ENCODE measurements around the gene RBM5.

RBM5 gene

DNA sequence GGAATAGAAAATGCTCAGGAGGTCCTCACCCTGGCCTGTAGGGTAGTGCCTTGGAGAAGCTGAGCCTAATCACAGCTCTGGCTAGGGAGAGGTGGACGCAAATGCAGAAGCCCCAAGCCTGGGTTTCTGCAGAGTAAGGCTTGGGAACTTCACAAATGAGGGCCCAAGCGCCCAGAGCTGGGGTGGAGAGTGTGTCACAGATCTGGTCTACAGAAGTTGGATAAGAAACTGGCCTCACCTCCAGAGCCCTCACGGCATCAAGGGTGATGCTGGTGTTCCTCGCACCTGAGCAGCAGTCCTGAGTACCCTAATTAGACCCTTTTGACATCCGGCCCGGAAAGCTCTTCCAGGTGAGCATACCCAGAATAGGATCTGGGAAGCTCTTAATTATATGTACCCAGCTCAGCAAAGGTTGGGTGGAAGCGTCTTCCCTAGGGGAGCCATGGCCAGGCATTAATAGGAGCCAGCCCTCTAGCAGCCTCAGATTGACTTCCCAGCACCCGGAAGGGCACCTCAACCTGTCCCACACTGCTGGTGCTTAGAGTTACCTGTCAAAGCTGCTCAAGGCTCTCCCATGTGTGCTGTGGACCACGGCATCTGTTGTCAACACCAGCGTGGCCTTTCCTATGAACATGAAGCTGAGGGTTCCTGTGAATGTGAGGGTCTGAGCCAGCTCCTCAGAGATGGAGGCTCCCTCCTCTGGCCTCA, 31.8 kb downstream of the RBM5 start:
- Histone ChIP-seq H3K27ac (ENCODE audit: low read depth in 2 of 2, low read length in 2 of 2) (no peak overlapping the region), H3K9ac (ENCODE audit: low read depth in 1 of 2, low read length in 2 of 2) (no peak overlapping the region), H3K4me1 (ENCODE audit: control insufficient read depth in 2 of 2, insufficient read depth in 2 of 2, low read length in 2 of 2) (peaks cover 9 to 18% of the 10 kb centered on the region in 2 donors), H3K9me3 (ENCODE audit: control insufficient read depth in 2 of 2, low read length in 2 of 2) (no peaks in the 10 kb centered on the region), H3K4me3 (ENCODE audit: low read length in 2 of 2) (no peak overlapping the region), H3K36me3 (ENCODE audit: control insufficient read depth in 2 of 2, insufficient read depth in 2 of 2, low read length in 2 of 2) (peaks cover 39 to 46% of the 10 kb centered on the region in 2 donors), H3K27me3 (ENCODE audit: control insufficient read depth in 2 of 2, insufficient read depth in 2 of 2, low read length in 2 of 2) (no peaks in the 10 kb centered on the region)

DNA sequence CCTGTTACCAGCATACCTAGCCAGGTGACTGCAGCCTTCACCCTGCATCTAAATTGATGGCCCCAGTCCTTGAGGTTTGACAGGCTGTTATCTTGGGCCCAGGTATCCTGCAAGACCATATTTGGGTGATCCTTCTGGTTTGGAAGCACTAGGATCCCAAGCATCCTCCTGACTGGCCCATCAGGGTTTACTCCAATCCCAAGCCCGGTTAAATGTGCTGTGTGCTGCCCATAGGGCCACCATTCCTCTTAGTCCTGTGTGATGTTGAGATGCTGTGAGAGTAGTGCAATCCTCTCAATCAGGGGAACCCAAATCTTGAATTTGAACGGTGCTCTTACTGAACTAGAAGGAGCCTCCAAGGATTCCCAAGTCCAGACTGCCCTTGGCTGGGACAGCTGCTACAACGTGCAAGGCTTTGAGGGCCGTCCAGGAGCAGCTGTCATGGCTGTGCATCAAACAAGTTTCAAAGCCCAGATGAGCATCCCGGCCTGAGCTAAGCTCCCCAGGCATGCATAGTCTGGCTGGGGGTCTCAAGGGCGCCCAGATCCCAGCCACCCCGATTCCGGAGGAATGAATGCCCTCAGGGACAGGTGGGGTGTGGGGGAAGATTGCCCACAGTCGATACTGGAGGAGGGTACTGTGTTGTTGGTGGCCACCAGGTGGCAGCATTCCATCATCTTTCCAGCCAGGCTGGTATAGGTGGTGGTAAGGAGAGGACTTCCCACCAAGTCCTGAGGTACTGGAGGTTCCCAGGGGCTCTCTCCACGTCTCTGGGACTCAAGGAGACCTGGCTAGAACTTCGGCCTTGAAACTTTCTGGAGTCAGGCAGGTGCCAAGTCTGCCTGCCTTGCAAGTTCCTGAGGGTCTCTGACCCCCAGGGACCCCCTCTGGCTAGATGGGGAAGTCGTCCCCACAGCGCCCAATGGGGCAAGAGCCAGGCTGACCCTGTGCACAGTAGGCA, 32.6 kb downstream of the RBM5 start:
- H3K36me3 ChIP-seq (ENCODE audit: control insufficient read depth in 2 of 2, insufficient read depth in 2 of 2, low read length in 2 of 2), result peaks cover 31 to 38% of the 10 kb centered on the region in 2 donors

DNA sequence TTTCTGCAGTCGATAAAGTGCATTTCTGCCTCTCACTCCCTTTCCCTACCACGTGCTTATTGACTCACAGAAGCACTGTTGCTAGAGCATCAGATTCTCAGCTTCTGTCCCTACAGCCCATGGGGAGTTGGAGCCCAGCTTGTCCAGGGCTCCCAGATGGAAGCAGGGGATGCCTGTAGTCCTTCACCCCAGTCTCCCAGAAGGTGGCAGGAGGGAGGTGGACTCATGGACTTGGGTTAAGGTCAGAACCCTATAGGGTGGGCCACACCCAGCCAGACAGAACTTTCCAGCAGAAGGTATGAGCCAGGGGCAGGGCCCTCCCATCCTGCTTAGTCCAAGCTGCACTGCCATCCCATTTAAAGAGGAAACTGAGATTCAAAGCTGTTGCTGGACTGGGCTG, 33.4 kb downstream of the RBM5 start:
- Histone ChIP-seq H3K27me3 (ENCODE audit: control insufficient read depth in 2 of 2, insufficient read depth in 2 of 2, low read length in 2 of 2) (no peaks in the 10 kb centered on the region), H3K36me3 (ENCODE audit: control insufficient read depth in 2 of 2, insufficient read depth in 2 of 2, low read length in 2 of 2) (peaks cover 24 to 31% of the 10 kb centered on the region in 2 donors), H3K4me3 (ENCODE audit: low read length in 2 of 2) (no peak overlapping the region), H3K9me3 (ENCODE audit: control insufficient read depth in 2 of 2, low read length in 2 of 2) (no peaks in the 10 kb centered on the region), H3K27ac (ENCODE audit: low read depth in 2 of 2, low read length in 2 of 2) (no peak overlapping the region), H3K9ac (ENCODE audit: low read depth in 1 of 2, low read length in 2 of 2) (no peak overlapping the region), H3K4me1 (ENCODE audit: control insufficient read depth in 2 of 2, insufficient read depth in 2 of 2, low read length in 2 of 2) (peaks cover 13 to 18% of the 10 kb centered on the region in 2 donors)

More for the DNA sequence above, 32.6 kb downstream of the RBM5 start:
- Histone ChIP-seq H3K4me3 (ENCODE audit: low read length in 2 of 2) (no peak overlapping the region), H3K4me1 (ENCODE audit: control insufficient read depth in 2 of 2, insufficient read depth in 2 of 2, low read length in 2 of 2) (peaks cover 13 to 18% of the 10 kb centered on the region in 2 donors), H3K9ac (ENCODE audit: low read depth in 1 of 2, low read length in 2 of 2) (no peak overlapping the region), H3K27me3 (ENCODE audit: control insufficient read depth in 2 of 2, insufficient read depth in 2 of 2, low read length in 2 of 2) (no peaks in the 10 kb centered on the region), H3K9me3 (ENCODE audit: control insufficient read depth in 2 of 2, low read length in 2 of 2) (no peaks in the 10 kb centered on the region), H3K27ac (ENCODE audit: low read depth in 2 of 2, low read length in 2 of 2) (no peak overlapping the region)

DNA sequence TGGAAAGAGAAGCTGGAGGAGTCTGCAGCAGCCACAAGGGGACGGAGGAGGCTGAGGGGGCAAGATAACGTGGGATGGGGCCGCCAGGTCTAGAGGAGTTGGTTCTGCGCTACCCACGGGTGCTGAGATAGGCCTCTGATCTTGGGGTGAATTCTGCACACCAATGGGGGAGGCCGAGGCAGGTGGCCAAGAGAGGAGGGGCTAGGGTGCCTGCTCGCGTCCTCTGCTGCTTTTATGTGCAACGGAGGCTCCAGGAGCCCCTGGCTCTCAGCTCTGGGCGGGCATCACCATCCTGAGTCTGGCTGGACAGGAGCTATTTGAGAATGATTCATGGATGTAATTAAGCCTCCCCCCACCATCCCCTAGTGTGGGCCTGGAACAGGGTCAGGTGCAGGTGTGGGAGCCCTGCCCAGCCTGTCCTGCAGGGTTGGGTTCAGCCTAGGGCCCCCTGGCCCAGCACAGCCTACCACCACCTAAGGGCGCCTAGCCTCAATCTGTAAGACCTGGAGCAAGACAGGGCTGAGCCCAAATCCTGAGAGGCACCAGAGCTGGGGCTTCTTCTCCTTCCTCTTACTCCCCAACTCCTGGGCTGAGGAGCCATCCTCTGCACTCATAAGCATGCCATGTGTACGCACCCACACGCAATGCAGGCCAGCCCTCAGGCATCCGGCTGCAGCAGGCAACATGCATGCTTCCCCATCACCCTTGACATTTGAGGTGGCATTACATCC, 34.1 kb downstream of the RBM5 start:
- Histone ChIP-seq H3K4me1 (ENCODE audit: control insufficient read depth in 2 of 2, insufficient read depth in 2 of 2, low read length in 2 of 2) (peaks cover 13 to 18% of the 10 kb centered on the region in 2 donors), H3K9ac (ENCODE audit: low read depth in 1 of 2, low read length in 2 of 2) (no peak overlapping the region)

DNA sequence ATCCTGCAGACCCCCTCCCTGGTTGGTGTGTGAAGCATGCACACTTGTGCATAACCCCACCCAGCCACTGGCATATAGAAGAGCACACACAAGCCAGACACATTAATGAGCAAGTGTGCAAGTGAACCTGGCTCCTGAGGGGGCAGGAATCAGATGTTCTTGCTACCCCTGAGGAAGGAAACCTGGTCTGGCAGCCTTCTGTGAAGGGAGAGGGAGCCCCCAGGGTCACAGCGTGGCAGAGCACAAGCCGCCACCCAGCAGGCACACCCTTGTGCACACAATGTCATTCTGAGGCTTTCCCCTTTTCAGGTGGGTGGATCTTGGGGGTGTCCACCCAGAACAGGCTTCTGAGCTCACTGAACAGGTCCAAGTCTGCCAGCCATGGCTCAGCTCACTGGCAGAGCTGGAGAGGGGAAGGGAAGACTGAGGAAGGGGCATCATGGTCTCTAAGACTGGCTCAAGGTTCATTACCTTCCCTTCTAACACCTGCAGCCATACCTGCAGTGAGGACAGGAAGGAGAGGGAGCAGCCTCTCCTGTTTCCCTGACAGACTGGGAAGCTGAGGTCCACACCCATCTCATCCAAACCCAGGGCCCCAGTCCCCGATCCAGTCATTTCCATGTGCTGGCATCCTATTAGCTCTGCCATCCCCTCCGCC, 34.8 kb downstream of the RBM5 start:
- Histone ChIP-seq H3K9me3 (ENCODE audit: control insufficient read depth in 2 of 2, low read length in 2 of 2) (no peaks in the 10 kb centered on the region), H3K27me3 (ENCODE audit: control insufficient read depth in 2 of 2, insufficient read depth in 2 of 2, low read length in 2 of 2) (no peaks in the 10 kb centered on the region), H3K36me3 (ENCODE audit: control insufficient read depth in 2 of 2, insufficient read depth in 2 of 2, low read length in 2 of 2) (peaks cover 11 to 16% of the 10 kb centered on the region in 2 donors), H3K4me3 (ENCODE audit: low read length in 2 of 2) (no peak overlapping the region), H3K4me1 (ENCODE audit: control insufficient read depth in 2 of 2, insufficient read depth in 2 of 2, low read length in 2 of 2) (peaks cover 13 to 18% of the 10 kb centered on the region in 2 donors), H3K9ac (ENCODE audit: low read depth in 1 of 2, low read length in 2 of 2) (no peak overlapping the region), H3K27ac (ENCODE audit: low read depth in 2 of 2, low read length in 2 of 2) (no peak overlapping the region)

More for the DNA sequence above, 34.1 kb downstream of the RBM5 start:
- H3K9me3 ChIP-seq (ENCODE audit: control insufficient read depth in 2 of 2, low read length in 2 of 2), result no peaks in the 10 kb centered on the region
- no peak overlapping the region for H3K4me3 ChIP-seq (ENCODE audit: low read length in 2 of 2)
- H3K36me3 ChIP-seq (ENCODE audit: control insufficient read depth in 2 of 2, insufficient read depth in 2 of 2, low read length in 2 of 2), result peaks cover 18 to 23% of the 10 kb centered on the region in 2 donors
- H3K27ac ChIP-seq (ENCODE audit: low read depth in 2 of 2, low read length in 2 of 2), result no peak overlapping the region
- no peaks in the 10 kb centered on the region for H3K27me3 ChIP-seq (ENCODE audit: control insufficient read depth in 2 of 2, insufficient read depth in 2 of 2, low read length in 2 of 2)

DNA sequence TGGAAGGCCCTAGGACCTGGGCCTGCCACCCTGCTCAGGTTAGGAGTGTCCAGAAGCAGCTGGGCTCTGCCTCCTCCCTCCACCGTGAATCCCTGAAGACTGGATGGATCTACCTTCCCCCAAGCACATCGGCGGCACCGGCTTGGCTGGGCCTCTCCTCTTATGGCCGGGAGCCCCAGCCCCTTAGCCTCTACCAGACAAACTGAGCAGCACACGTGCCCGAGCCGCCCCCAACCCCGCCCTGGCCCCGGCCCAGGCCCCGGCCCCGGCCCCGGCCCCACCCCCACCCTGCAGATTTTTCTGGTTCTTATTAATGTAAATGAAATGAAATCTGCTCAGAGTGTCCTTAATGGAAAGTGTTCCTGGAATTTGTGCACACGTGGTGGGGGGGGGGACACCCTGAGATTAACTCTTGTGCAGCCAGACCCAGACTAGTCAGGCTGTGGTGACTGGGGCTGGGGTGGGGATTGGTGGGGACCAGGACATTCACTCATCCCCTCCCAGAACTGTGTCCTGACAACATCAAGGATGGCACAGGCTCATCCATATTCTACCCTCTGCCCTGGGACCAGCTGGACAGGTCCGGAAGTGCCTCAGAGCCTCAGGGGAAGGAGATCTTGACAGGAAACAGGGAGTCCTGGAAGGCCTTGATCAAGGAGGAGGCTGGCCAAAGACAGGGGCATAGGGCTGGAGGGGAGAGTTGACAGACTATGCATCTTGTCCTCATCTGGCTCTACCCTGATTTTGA, 35.5 kb downstream of the RBM5 start:
- H3K4me1 ChIP-seq (ENCODE audit: control insufficient read depth in 2 of 2, insufficient read depth in 2 of 2, low read length in 2 of 2), result peaks cover 13 to 18% of the 10 kb centered on the region in 2 donors
- H3K27ac ChIP-seq (ENCODE audit: low read depth in 2 of 2, low read length in 2 of 2), result no peak overlapping the region
- H3K4me3 ChIP-seq (ENCODE audit: low read length in 2 of 2), result no peak overlapping the region
- no peak overlapping the region for H3K9ac ChIP-seq (ENCODE audit: low read depth in 1 of 2, low read length in 2 of 2)
- peaks cover 8 to 11% of the 10 kb centered on the region in 2 donors for H3K36me3 ChIP-seq (ENCODE audit: control insufficient read depth in 2 of 2, insufficient read depth in 2 of 2, low read length in 2 of 2)
- no peaks in the 10 kb centered on the region for H3K27me3 ChIP-seq (ENCODE audit: control insufficient read depth in 2 of 2, insufficient read depth in 2 of 2, low read length in 2 of 2)
- no peaks in the 10 kb centered on the region for H3K9me3 ChIP-seq (ENCODE audit: control insufficient read depth in 2 of 2, low read length in 2 of 2)

DNA sequence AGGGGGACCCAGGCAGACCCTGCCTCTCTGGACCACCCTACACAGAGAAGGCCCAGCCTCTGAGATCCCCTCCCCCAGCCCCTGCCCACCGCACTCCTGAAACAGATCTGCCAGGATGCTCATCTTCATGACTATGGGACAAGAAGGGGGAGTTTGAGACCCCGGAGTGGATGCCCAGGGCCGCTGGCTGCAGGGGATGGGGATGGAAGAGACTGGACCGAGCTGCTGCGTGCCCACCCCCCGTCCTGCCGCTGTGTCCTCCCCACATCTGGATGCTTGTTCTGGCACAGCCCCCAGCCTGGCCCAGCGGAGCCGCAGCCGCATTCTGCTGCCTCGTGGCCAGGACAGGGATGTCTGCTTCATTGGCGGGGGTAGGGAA, 36.1 kb downstream of the RBM5 start:
- Histone ChIP-seq H3K4me3 (ENCODE audit: low read length in 2 of 2) (no peak overlapping the region), H3K9ac (ENCODE audit: low read depth in 1 of 2, low read length in 2 of 2) (no peak overlapping the region), H3K4me1 (ENCODE audit: control insufficient read depth in 2 of 2, insufficient read depth in 2 of 2, low read length in 2 of 2) (peaks cover 13 to 18% of the 10 kb centered on the region in 2 donors), H3K36me3 (ENCODE audit: control insufficient read depth in 2 of 2, insufficient read depth in 2 of 2, low read length in 2 of 2) (peaks cover 5 to 10% of the 10 kb centered on the region in 2 donors), H3K27me3 (ENCODE audit: control insufficient read depth in 2 of 2, insufficient read depth in 2 of 2, low read length in 2 of 2) (no peaks in the 10 kb centered on the region), H3K9me3 (ENCODE audit: control insufficient read depth in 2 of 2, low read length in 2 of 2) (no peaks in the 10 kb centered on the region), H3K27ac (ENCODE audit: low read depth in 2 of 2, low read length in 2 of 2) (no peak overlapping the region)

DNA sequence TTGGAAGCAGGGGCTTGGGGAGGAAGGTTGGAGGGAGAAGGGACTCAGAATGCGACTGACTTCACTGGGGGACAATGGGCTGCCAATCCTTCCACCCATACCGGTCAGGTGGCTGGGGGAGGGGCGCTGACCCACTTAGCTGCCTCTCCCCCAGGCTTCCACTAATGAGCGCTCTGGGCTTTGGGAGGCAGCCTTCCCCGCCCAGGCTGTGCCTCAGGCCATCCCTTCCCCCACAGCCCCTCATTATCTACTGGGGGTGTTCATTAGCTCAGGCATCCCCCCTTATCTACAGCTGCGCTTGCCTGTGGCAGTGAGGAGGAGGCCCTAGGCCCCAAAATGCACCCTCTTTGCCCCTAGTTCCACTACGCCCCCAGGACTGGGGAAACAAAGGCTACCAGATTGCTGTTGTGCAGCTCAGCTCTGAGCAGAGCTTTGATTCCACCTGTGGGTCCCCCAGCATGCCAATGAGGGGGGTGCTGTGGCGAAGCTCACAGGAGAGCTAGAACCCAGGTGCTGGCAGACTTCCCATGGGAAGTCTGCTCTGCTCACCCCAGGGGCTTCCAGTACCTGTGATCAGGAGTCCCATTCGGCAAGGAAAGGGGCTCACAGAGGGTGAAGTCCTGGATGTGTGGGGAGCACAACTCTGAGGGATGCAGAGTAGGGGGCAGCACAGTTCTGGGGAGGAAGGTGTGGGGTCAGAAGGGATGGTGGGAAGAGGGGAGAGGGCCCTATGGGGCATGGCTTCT, 37.0 kb downstream of the RBM5 start:
- Histone ChIP-seq H3K9ac (ENCODE audit: low read depth in 1 of 2, low read length in 2 of 2) (no peak overlapping the region), H3K27me3 (ENCODE audit: control insufficient read depth in 2 of 2, insufficient read depth in 2 of 2, low read length in 2 of 2) (no peaks in the 10 kb centered on the region), H3K4me1 (ENCODE audit: control insufficient read depth in 2 of 2, insufficient read depth in 2 of 2, low read length in 2 of 2) (peaks cover 13 to 18% of the 10 kb centered on the region in 2 donors), H3K27ac (ENCODE audit: low read depth in 2 of 2, low read length in 2 of 2) (no peak overlapping the region), H3K9me3 (ENCODE audit: control insufficient read depth in 2 of 2, low read length in 2 of 2) (no peaks in the 10 kb centered on the region), H3K36me3 (ENCODE audit: control insufficient read depth in 2 of 2, insufficient read depth in 2 of 2, low read length in 2 of 2) (peaks cover 0 to 2% of the 10 kb centered on the region in 2 donors), H3K4me3 (ENCODE audit: low read length in 2 of 2) (no peak overlapping the region)

All from mucosa of rectum (tissue), 2 donors.